Measurements from ENCODE around the gene FCAMR.
A peak's percentile ranks its signal among the peaks of the same experiment; 100 is the strongest.

Gene FCAMR

GRCh38 chr1:206987873-206988272 is 17.6 kb upstream of the FCAMR start:
- no peak for DNase-seq

GRCh38 chr1:206986885-206987284 is 16.6 kb upstream of the FCAMR start:
- no peak for DNase-seq

- DNase-seq, result no peak
Observed at GRCh38 chr1:206986402-206986801, 16.1 kb upstream of the FCAMR start.

- DNase-seq, result no peak
Observed at GRCh38 chr1:206985162-206985749, 15.0 kb upstream of the FCAMR start.

- peak; percentile 6 for DNase-seq
Observed at GRCh38 chr1:206982216-206982615, 12.0 kb upstream of the FCAMR start.

GRCh38 chr1:206979379-206980043 is 9.3 kb upstream of the FCAMR start:
- peak; percentile 21 for DNase-seq

- no peak for DNase-seq
Observed at GRCh38 chr1:206978259-206978658, 8.0 kb upstream of the FCAMR start.

- DNase-seq, result no peak
Observed at GRCh38 chr1:206975306-206975705, 5.0 kb upstream of the FCAMR start.

- no peak for DNase-seq
Observed at GRCh38 chr1:206974140-206974539, 3.9 kb upstream of the FCAMR start.

- DNase-seq, result no peak
Observed at GRCh38 chr1:206972728-206973127, 2.5 kb upstream of the FCAMR start.

GRCh38 chr1:206971029-206971655 is 882 bp upstream of the FCAMR start:
- no peak for DNase-seq

GRCh38 chr1:206969090-206969489 is 1.2 kb downstream of the FCAMR start:
- DNase-seq, result no peak

GRCh38 chr1:206967096-206967849 is 3.0 kb downstream of the FCAMR start:
- no peak for DNase-seq

GRCh38 chr1:206965781-206966180 is 4.5 kb downstream of the FCAMR start:
- no peak for DNase-seq

- no peak for DNase-seq
Observed at GRCh38 chr1:206963740-206964139, 6.5 kb downstream of the FCAMR start.

GRCh38 chr1:206963119-206963712 is 7.0 kb downstream of the FCAMR start:
- no peak for DNase-seq

GRCh38 chr1:206962272-206962671 is 8.0 kb downstream of the FCAMR start:
- no peak for DNase-seq

GRCh38 chr1:206961668-206962067 is 8.6 kb downstream of the FCAMR start:
- no peak for DNase-seq

GRCh38 chr1:206960676-206961386 is 9.4 kb downstream of the FCAMR start:
- DNase-seq, result no peak

- no peak for DNase-seq
Observed at GRCh38 chr1:206958144-206958543, 12.1 kb downstream of the FCAMR start.

GRCh38 chr1:206957639-206958038 is 12.6 kb downstream of the FCAMR start:
- DNase-seq, result no peak

Data from amniotic stem cell (primary cell).